H9 (cell line): ENCODE results near the gene TYW1. TPM values are rescaled to one million over a fixed set of nuclear protein-coding genes. Genes with fewer than 3 reads are reported as not detected.
"Not testable (repeated sequence)": the region's sequence is repeated elsewhere in the genome, so short reads cannot be mapped to it uniquely, and the experiment has no call there.

ENCODE experiments used
- DNase-seq: peaks from one replicate; pipeline ENCODE4 v3.0.0-alpha.2; 2017
- H2AFZ ChIP-seq: one replicate; pipeline ENCODE4 v1.6.1; 2013; ENCODE audit warnings: mild to moderate bottlenecking, low read length, control low read depth, moderate library complexity
- H2AK5ac ChIP-seq: 2 replicates; pipeline ENCODE4 v1.6.1; 2013; ENCODE audit warnings: low read length, control low read depth, mixed read lengths; ENCODE audit not compliant: insufficient read length
- H2BK120ac ChIP-seq: one replicate; pipeline ENCODE4 v1.6.1; 2013; ENCODE audit warnings: low read depth, mild to moderate bottlenecking, low read length, control low read depth, inconsistent platforms; ENCODE audit not compliant: poor library complexity, severe bottlenecking
- H2BK12ac ChIP-seq: 2 replicates; pipeline ENCODE4 v1.6.1; 2013; ENCODE audit warnings: low read length, control low read depth, mixed read lengths, low read depth; ENCODE audit not compliant: insufficient read length
- H2BK15ac ChIP-seq: 2 replicates; pipeline ENCODE4 v1.6.1; 2013; ENCODE audit warnings: low read depth, low read length, control low read depth
- H2BK20ac ChIP-seq: one replicate; pipeline ENCODE4 v1.6.1; 2013; ENCODE audit warnings: low read depth, mild to moderate bottlenecking, low read length, control low read depth, inconsistent platforms; ENCODE audit not compliant: poor library complexity, severe bottlenecking
- H2BK5ac ChIP-seq: 2 replicates; pipeline ENCODE4 v1.6.1; 2013; ENCODE audit warnings: low read length, control low read depth, mixed read lengths; ENCODE audit not compliant: insufficient read length
- H3K14ac ChIP-seq: 2 replicates; pipeline ENCODE4 v1.6.1; 2013; ENCODE audit warnings: low read length, control low read depth; ENCODE audit not compliant: insufficient read depth
- H3K18ac ChIP-seq: 2 replicates; pipeline ENCODE4 v1.6.1; 2013; ENCODE audit warnings: low read depth, mild to moderate bottlenecking, mixed read lengths, low read length, control low read depth; ENCODE audit not compliant: insufficient read length
- H3K23ac ChIP-seq: 2 replicates; pipeline ENCODE4 v1.6.1; 2013; ENCODE audit warnings: low read length, control low read depth, mixed read lengths, low read depth; ENCODE audit not compliant: insufficient read length
- H3K23me2 ChIP-seq: 2 replicates; pipeline ENCODE4 v1.6.1; 2013; ENCODE audit warnings: low read depth, mild to moderate bottlenecking, mixed read lengths, low read length, control low read depth; ENCODE audit not compliant: insufficient read length, poor library complexity, severe bottlenecking
- H3K27ac ChIP-seq: 2 replicates; pipeline ENCODE4 v1.5.1; 2013; ENCODE audit warnings: low read length, control low read depth, mixed read lengths, low read depth; ENCODE audit not compliant: insufficient read length
- H3K27me3 ChIP-seq: 2 replicates; pipeline ENCODE4 v1.6.1; 2013; ENCODE audit warnings: low read length, control low read depth, inconsistent platforms; ENCODE audit not compliant: insufficient read depth
- H3K4ac ChIP-seq: 2 replicates; pipeline ENCODE4 v1.6.1; 2013; ENCODE audit warnings: low read depth, mild to moderate bottlenecking, control low read depth, inconsistent platforms, low read length, moderate library complexity
- H3K4me1 ChIP-seq: 2 replicates; pipeline ENCODE4 v1.6.1; 2013; ENCODE audit warnings: low read length, control low read depth, inconsistent platforms; ENCODE audit not compliant: insufficient read depth
- H3K4me2 ChIP-seq: 2 replicates; pipeline ENCODE4 v1.6.1; 2013; ENCODE audit warnings: low read length, control low read depth, mixed read lengths; ENCODE audit not compliant: insufficient read length, insufficient read depth
- H3K56ac ChIP-seq: 2 replicates; pipeline ENCODE4 v1.6.1; 2013; ENCODE audit warnings: low read depth, mild to moderate bottlenecking, mixed read lengths, low read length, control low read depth; ENCODE audit not compliant: insufficient read length
- H3K79me1 ChIP-seq: 2 replicates; pipeline ENCODE4 v1.6.1; 2013; ENCODE audit warnings: low read depth, mild to moderate bottlenecking, moderate library complexity, low read length, control low read depth, inconsistent platforms; ENCODE audit not compliant: insufficient read depth, poor library complexity, severe bottlenecking
- H3K79me2 ChIP-seq: 2 replicates; pipeline ENCODE4 v1.6.1; 2013; ENCODE audit warnings: low read length, control low read depth, inconsistent platforms; ENCODE audit not compliant: insufficient read depth
- H3K9ac ChIP-seq: 2 replicates; pipeline ENCODE4 v1.6.1; 2013; ENCODE audit warnings: low read length, control low read depth, mixed read lengths; ENCODE audit not compliant: insufficient read length; ENCODE audit errors: extremely low read depth
- H3K9me3 ChIP-seq: one replicate; pipeline ENCODE4 v1.6.1; 2013; ENCODE audit warnings: low read depth, low read length, inconsistent platforms; ENCODE audit not compliant: control insufficient read depth
- H3T11ph ChIP-seq: one replicate; pipeline ENCODE4 v1.6.1; 2013; ENCODE audit warnings: mild to moderate bottlenecking, low read length, control low read depth, inconsistent platforms
- H4K20me1 ChIP-seq: one replicate; pipeline ENCODE4 v1.6.1; 2013; ENCODE audit not compliant: control insufficient read depth, insufficient read length, insufficient read depth
- H4K5ac ChIP-seq: 2 replicates; pipeline ENCODE4 v1.6.1; 2013; ENCODE audit warnings: low read depth, mild to moderate bottlenecking, mixed read lengths, low read length, control low read depth; ENCODE audit not compliant: insufficient read length
- H4K8ac ChIP-seq: replicated peaks from 2 replicates; pipeline ENCODE4 v1.6.1; 2013; ENCODE audit warnings: low read length, control low read depth, mixed read lengths, low read depth; ENCODE audit not compliant: insufficient read length
- H4K91ac ChIP-seq: 2 replicates; pipeline ENCODE4 v1.6.1; 2013; ENCODE audit warnings: low read depth, mild to moderate bottlenecking, moderate library complexity, mixed read lengths, low read length, control low read depth; ENCODE audit not compliant: insufficient read length
- H3K27ac Mint-ChIP-seq, 3 experiments: 2 replicates in 2 of 3; 3 replicates in 1 of 3; pipeline ENCODE4 v1.8.0; 2020 to 2021; ENCODE audit warnings: mixed read lengths in 3 of 3, mild to moderate bottlenecking in 1 of 3, moderate library complexity in 1 of 3
- H3K27me3 Mint-ChIP-seq: 2 replicates; pipeline ENCODE4 v1.8.0; 2021; ENCODE audit warnings: low read depth, mild to moderate bottlenecking, moderate library complexity, mixed read lengths
- H3K36me3 Mint-ChIP-seq, 3 experiments: 2 replicates in 2 of 3; 3 replicates in 1 of 3; pipeline ENCODE4 v1.8.0; 2020 to 2021; ENCODE audit warnings: low read depth in 3 of 3, mixed read lengths in 3 of 3; ENCODE audit not compliant: insufficient read depth in 1 of 3
- H3K4me1 Mint-ChIP-seq, 2 experiments: 2 replicates each; pipeline ENCODE4 v1.8.0; 2020; ENCODE audit warnings: mixed read lengths in 2 of 2
- H3K4me3 Mint-ChIP-seq, 2 experiments: 2 replicates in 1 of 2; 3 replicates in 1 of 2; pipeline ENCODE4 v1.8.0; 2020 to 2021; ENCODE audit warnings: mild to moderate bottlenecking in 2 of 2, mixed read lengths in 2 of 2, moderate library complexity in 1 of 2
- H3K9me3 Mint-ChIP-seq, 2 experiments: 2 replicates in 1 of 2; 3 replicates in 1 of 2; pipeline ENCODE4 v1.8.0; 2020; ENCODE audit warnings: mild to moderate bottlenecking in 2 of 2, mixed read lengths in 2 of 2, moderate library complexity in 1 of 2
- WGBS: extraction: QIAGEN DNeasy Blood & Tissue Kit; methylation state at CpG from one replicate; pipeline ENCODE4 v1.1.7; 2013; ENCODE audit warnings: missing lambda C conversion rate, low lambda C conversion rate, mixed read lengths; ENCODE audit not compliant: insufficient read length; ENCODE audit errors: extremely low coverage; 5-methylcytosine and 5-hydroxymethylcytosine counted together
- total RNA-seq: library from RNA; stranded (reverse); gene quantifications from 2 replicates; pipeline ENCODE4 v1.2.1, GENCODE V29; 2021

TYW1 gene
- total RNA-seq, 1 experiment from 2014 or later, result 22.3 TPM

GRCh38 chr7:67226340-67226907, 229.8 kb downstream of the TYW1 start:
- Mint-ChIP-seq H3K27ac (peak overlapping the region in 2 of 3 experiments; percentile 34 to 79; a peak in 3 of 7 replicates), H3K4me1 (peaks cover 15% of the 10 kb centered on the region in 2 experiments), H3K36me3 (peaks cover 9 to 19% (median 10%) of the 10 kb centered on the region in 3 experiments; a peak in 6 of 7 replicates)
- H3K9me3 ChIP-seq, H3K27me3 ChIP-seq, H3K23ac ChIP-seq, H2BK12ac ChIP-seq, H3K4ac ChIP-seq, H3K27me3 Mint-ChIP-seq, H2BK5ac ChIP-seq, DNase-seq, H3K56ac ChIP-seq, H3K4me1 ChIP-seq, H3K14ac ChIP-seq, H3K23me2 ChIP-seq, H3K4me2 ChIP-seq, H3K79me2 ChIP-seq, H2AFZ ChIP-seq, H3K9me3 Mint-ChIP-seq, H3T11ph ChIP-seq, H2BK20ac ChIP-seq, H3K4me3 Mint-ChIP-seq, H2BK120ac ChIP-seq, H3K79me1 ChIP-seq, H3K18ac ChIP-seq, H4K5ac ChIP-seq, H2BK15ac ChIP-seq, H3K9ac ChIP-seq, H4K91ac ChIP-seq, H4K8ac ChIP-seq, H2AK5ac ChIP-seq, H4K20me1 ChIP-seq, H3K27ac ChIP-seq: not testable (repeated sequence)
- no CpG with 5 or more reads among the region's 5 CpGs for WGBS

GRCh38 chr7:67226967-67227366, 230.3 kb downstream of the TYW1 start:
- H3K36me3 Mint-ChIP-seq, result peaks cover 9 to 19% (median 10%) of the 10 kb centered on the region in 3 experiments; a peak in 6 of 7 replicates
- H3K4me2 ChIP-seq, H4K5ac ChIP-seq: not testable (repeated sequence)

More at GRCh38 chr7:67226967-67227366, 230.3 kb downstream of the TYW1 start:
- not testable (repeated sequence) for H3K27ac ChIP-seq, H2BK20ac ChIP-seq, H3K56ac ChIP-seq, H3K4ac ChIP-seq, H3K4me1 ChIP-seq, H3K79me2 ChIP-seq, H3K9me3 ChIP-seq, H3K4me3 Mint-ChIP-seq, H3K14ac ChIP-seq, H3K27me3 ChIP-seq, H2AFZ ChIP-seq, H2BK120ac ChIP-seq, H3K27me3 Mint-ChIP-seq, H3K9me3 Mint-ChIP-seq, H4K8ac ChIP-seq, H4K20me1 ChIP-seq, H3K23me2 ChIP-seq, DNase-seq, H2BK15ac ChIP-seq, H2AK5ac ChIP-seq, H2BK5ac ChIP-seq, H3K23ac ChIP-seq, H3K18ac ChIP-seq, H4K91ac ChIP-seq, H3T11ph ChIP-seq, H2BK12ac ChIP-seq, H3K9ac ChIP-seq, H3K79me1 ChIP-seq
- H3K27ac Mint-ChIP-seq, result peak overlapping the region in 1 of 3 experiments; percentile 80; a peak in 2 of 7 replicates
- peaks cover 15% of the 10 kb centered on the region in 2 experiments for H3K4me1 Mint-ChIP-seq
- WGBS, result no CpG with 5 or more reads among the region's 6 CpGs
